ENCODE measurements around the gene LAD1.
A peak's percentile ranks its signal among the peaks of the same experiment; 100 is the strongest.

LAD1 gene

DNA sequence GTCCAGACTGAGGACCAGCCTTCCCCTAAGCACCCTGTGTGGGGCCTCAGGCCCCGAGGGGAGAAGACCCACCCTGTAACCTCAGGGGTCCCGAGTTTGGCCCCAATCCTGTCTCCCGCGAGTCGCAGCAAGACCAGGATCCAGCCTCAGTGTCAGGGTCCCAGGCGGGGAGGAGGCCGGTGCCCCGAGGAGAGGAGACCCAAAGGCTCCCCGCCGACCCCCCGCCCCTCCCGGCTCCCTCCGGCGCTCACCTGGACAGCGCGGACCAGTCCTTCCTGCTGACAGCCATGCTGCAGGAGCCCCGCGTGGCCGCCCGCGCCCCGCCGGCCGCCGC is at the start of gene LAD1:
LAD1 (minus strand) TSS at position 307 of the 334 bp plus-strand sequence; CDS start at position 289, 18 bp downstream.
- no peak for DNase-seq

DNA sequence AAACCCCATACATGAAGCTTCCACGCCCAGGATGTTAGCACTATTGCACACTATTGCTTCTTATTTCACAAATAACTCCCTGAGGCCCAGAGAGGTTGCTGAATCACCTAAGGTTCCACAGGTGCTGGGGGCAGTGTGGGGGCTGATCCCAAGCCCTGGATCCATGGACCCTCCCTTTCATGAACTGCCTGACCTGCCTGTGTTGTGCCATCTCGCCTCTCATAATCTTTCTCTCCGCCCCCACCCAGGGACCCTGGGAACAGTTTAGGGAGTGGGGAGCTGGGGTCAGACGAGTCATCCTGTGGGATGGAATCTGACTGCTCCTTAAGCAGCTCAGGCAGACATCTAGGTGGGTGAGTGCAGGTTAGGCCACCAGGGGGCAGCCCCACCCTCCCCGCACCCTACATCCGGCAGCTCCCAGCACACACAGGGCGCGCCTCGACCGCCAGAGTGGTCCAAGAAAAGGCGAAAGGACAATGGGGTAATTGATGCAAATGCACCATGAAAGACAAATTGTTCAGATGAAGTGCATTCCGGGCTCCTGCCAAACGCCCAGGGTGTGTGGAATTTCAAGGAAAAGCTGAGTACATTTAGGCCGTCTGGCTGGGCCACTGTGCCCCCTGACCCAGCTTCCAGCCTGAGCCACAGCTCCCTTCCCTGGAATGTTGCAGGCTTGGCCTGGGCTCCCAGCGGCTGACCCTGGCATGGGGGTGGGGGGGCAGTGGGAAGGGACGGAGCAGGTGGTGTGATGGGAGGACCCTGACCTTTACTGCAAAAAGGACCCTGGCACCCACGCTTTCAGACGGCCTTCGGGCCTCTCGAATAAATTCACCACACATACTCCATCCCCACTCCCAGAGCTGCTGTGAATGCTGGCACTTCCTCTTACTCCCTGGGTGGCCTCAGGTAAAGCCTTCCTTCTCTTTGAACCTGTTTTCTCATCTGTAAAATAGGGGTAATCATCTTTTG is 49.1 kb upstream of the LAD1 start:
- DNase-seq, result peak in 54 of 56 donors; percentile 28 to 93 (median 79)

DNA sequence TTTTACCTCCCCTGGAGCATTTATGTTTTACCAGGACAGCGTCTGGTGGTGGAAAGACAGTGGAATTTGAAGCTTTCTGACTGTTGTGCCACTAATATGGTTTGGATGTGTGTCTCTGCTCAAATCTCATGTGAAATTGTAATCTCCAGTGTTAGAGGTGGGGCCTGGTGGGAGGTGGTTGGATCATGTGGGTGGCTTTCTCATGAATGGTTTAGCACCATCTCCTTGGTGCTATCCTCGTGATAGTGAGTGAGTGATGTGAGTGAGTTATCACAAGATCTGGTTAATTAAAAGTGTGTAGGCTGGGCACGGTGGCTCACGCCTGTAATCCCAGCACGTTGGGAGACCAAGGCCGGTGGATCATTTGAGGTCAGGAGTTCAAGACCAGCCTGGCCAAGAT is 46.2 kb upstream of the LAD1 start:
- DNase-seq, result no peak

GRCh38 chr1:201444792-201445191 is 45.7 kb upstream of the LAD1 start:
- no peak for DNase-seq

- DNase-seq, result no peak
Measured at GRCh38 chr1:201443747-201444146, 44.6 kb upstream of the LAD1 start.

GRCh38 chr1:201436969-201437368 is 37.8 kb upstream of the LAD1 start:
- DNase-seq, result no peak

DNA sequence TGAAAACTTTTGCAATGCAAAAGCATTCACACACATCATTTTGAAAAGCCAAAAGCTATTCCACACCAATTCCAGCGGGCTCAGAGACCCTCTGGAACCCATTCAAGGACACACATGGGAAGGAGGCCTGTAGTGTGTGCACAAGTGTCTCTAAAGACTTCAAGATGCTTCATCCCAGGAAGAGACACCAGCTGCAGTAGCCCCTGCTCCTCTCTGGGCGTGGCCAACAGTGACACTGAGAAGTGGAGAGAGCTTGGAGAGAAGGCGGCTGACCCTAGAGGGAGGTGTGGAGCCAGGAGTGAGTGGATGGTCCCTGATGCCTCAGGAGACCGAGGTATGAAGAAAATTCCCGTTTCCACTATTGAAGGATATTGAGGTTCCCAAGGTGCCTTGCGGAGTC is 37.3 kb upstream of the LAD1 start:
- no peak for DNase-seq

- DNase-seq, result no peak
Measured at GRCh38 chr1:201434266-201434665, 35.1 kb upstream of the LAD1 start.

DNA sequence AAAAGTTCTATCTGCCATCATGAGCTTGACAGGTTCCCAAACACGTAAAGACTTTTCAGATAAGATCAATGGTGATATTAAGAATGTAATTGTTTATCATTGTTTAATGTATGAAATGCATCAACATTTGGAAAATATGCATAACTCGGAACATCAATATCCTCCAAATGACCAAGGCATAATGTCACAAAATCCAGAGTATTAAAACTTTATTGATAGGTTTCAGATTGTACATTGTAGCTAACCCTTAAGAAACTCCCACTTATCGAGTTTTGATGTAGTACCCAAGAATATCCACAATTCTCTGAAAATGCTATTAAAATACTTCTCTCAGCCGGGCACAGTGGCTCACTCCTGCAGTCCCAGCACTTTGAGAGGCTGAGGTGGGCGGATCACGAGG is 34.5 kb upstream of the LAD1 start:
- no peak for DNase-seq

GRCh38 chr1:201430776-201431175 is 31.7 kb upstream of the LAD1 start:
- no peak for DNase-seq

- no peak for DNase-seq
Measured at GRCh38 chr1:201429736-201430501, 30.8 kb upstream of the LAD1 start.

DNA sequence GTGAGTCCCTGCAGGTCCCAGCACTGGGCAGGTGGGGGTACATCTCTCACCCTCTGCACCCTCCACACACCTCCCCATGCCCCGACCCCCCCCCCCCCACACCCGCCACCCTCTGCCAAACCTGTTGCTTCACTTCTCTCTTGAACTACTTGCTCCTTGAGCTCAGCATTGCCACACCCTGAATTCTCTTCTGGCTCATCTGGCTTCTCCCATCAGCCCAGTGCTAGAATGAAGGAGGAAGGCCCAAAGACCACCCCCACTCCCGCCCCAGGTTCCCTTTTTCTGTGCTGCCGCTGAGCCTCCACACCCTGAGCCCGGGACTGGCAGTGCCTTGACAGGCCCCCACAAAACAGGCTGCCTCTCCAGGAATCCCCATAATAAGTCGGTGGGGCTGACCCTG is 28.8 kb upstream of the LAD1 start:
- no peak for DNase-seq

- DNase-seq, result no peak
Measured at GRCh38 chr1:201426479-201427310, 27.6 kb upstream of the LAD1 start.

DNA sequence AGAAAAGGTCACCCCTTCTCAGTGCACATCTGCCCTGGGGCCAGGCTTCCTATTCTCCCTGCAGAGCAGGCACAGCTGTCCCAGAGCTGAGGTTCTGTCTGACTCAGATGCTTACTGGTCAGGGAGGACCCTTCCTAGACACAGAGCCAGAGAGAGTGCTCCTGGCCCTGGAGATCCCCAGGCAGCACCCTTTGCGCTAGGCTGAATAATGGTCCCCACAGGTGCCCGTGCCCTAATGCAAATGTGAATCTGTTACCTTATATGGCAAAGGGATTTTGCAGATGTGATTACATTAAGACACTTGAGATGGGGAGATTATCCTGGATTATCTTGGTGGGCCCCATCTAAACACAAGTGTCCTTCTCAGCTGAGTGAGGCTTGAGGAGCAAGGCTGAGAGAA is 25.0 kb upstream of the LAD1 start:
- no peak for DNase-seq

GRCh38 chr1:201423655-201424054 is 24.5 kb upstream of the LAD1 start:
- no peak for DNase-seq

DNA sequence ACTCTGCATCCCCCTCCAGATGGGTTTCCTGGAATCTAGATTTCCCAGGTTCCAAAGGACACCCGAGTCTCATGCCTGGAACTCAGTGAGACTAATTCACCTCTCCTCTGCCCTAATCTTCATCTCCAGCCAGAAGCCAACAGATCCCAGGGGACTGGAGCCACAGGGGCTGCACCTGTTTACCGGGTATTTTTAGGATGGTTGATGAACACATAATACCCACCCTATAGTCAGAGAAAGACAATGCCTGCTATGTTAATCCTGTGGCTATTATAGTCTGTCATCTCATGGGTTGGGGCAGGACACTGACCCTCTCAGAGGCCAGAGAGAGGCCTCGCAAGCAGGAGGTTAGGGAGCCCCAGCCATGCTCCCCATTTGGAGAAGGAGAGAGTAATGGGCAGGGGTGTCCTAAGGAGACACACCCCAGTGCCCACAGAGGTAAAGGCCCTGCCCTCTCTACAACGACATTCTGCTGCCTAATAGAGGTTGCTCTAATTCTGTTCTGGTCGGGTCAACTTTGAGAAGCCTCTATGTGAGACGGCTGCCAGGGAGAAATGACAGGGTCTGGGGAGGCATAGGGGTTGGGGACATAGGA is 23.4 kb upstream of the LAD1 start:
- no peak for DNase-seq

DNA sequence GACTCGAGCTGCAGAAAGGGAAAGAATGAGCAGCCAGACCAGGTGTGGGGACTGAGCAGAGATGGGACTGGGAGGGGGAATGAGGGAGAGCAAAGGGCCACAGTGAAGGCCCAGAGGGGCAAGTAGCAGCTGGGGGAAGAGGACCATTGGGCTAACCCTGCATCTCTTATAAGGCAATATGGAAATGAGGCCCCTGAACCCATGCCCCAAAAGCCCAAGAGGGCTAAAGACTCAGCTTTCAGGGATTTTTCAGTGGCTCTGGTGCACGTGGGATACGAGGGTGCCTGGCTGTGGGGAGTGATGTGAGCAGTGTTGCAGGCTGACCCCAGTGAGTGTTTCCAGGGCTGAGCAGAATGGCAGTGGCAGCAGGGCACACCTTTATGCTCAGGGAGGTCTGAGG is 22.9 kb upstream of the LAD1 start:
- no peak for DNase-seq

DNA sequence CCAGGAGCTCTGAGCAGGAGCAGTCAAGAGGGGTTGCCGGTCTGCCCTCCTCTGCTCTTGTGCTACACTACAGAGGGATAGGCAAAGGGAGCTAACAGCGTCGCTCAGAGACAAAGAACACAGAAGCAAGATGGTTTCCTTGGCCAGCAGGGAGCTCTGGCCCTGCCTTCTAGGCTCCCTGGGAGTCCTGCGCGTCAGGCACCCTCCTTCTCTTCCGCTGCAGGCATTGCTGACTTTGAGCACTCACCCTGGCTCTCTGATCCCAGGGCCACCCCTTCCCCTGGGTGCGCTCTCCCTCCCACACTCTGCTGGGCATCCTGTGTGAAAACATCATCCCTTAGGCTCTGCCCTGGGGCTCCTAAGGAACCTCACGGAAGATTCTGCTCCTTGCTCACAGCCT is 21.9 kb upstream of the LAD1 start:
- DNase-seq, result no peak

GRCh38 chr1:201420608-201421002 is 21.5 kb upstream of the LAD1 start:
- no peak for DNase-seq

DNA sequence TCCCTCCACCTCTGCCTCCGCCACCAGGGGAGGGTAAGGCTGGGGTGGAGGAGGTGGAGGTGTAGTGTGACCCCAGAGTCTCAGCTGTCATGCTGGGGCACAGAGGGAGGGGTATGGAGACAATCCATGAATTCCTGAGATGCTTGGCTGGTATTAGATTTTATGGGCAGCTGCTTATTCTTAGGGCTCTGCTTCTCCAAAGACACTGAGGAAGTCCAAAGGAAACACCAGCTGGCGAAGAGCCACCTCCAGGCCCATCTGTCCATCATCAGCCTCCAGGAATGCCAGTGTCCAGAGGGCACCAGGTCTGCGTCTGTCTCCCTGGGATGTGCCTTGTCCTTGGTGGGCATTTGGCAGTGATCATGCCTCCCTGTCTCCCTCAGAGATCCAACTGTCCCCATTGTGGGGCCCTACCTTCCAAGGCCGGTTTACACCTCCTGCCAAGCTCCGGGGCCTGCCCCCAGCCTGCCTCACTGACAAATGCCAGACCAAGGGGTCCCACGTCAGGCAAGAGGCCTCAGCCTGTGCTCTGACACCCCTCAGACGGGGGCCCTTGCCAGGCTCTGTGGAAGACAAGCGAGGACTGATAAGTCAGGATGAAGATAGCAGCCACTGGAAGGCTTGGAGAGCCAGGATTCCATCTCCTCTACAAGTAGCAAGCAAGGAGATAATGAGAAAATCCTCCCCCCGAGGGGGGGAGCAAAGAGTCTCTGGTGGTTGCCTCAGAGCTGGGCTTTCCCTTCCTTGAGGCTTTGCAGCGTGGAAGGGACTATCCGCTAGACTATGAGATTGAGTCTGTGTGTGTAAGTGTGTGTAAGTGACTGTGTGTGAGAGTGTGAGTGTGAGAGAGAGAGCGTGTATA is 20.9 kb upstream of the LAD1 start:
- no peak for DNase-seq
